HG03159 (cell line): Measurements from ENCODE around the gene SPATA12.

Experiments used
- ATAC-seq: cut with Tn5 transposase; IDR thresholded peaks from one replicate; pipeline ENCODE4 v1.9.1; 2021; ENCODE audit warnings: mild to moderate bottlenecking, moderate library complexity; ENCODE audit not compliant: unreplicated experiment

The SPATA12 gene

GRCh38 chr3:57110214-57110613, 49.8 kb downstream of the SPATA12 start:
- ATAC-seq = no peak

GRCh38 chr3:57110798-57111197, 50.3 kb downstream of the SPATA12 start:
- no peak for ATAC-seq

- no peak for ATAC-seq
Measured at GRCh38 chr3:57112206-57112605, 51.7 kb downstream of the SPATA12 start.

- no peak for ATAC-seq
Measured at GRCh38 chr3:57116501-57116900, 56.0 kb downstream of the SPATA12 start.

GRCh38 chr3:57118254-57118653, 57.8 kb downstream of the SPATA12 start:
- ATAC-seq = no peak

- ATAC-seq = no peak
Measured at GRCh38 chr3:57120040-57120439, 59.6 kb downstream of the SPATA12 start.

- no peak for ATAC-seq
Measured at GRCh38 chr3:57120451-57121174, 60.1 kb downstream of the SPATA12 start.
